GM18909 (cell line): Measurements from ENCODE around the gene CCDC157.
"Not testable (repeated sequence)": the region's sequence is repeated elsewhere in the genome, so short reads cannot be mapped to it uniquely, and the experiment has no call there.

ENCODE experiments used
- ATAC-seq: cut with Tn5 transposase; IDR thresholded peaks from one replicate; pipeline ENCODE4 v1.9.1; 2021; ENCODE audit warnings: mild to moderate bottlenecking; ENCODE audit not compliant: unreplicated experiment, poor library complexity

Gene CCDC157

GRCh38 chr22:30383061-30383460, 26.3 kb downstream of the CCDC157 start:
- no peak for ATAC-seq

GRCh38 chr22:30385942-30386341, 29.1 kb downstream of the CCDC157 start:
- ATAC-seq = no peak

GRCh38 chr22:30386608-30386959, 29.8 kb downstream of the CCDC157 start:
- ATAC-seq = no peak

- peak; percentile 71 for ATAC-seq
These were observed 30.4 kb downstream of the CCDC157 start, which contains the start of gene RNF215 for GRCh38 chr22:30386960-30387827. TSS of gene RNF215 (minus strand) at chr22:30387411. CDS start at chr22:30387313, 98 bp downstream.

- no peak for ATAC-seq
These were observed 34.3 kb downstream of the CCDC157 start for GRCh38 chr22:30390974-30391691.

- no peak for ATAC-seq
These were observed 36.0 kb downstream of the CCDC157 start for GRCh38 chr22:30392661-30393321.

GRCh38 chr22:30393322-30393680, 36.5 kb downstream of the CCDC157 start:
- ATAC-seq = no peak

- no peak for ATAC-seq
These were observed 37.1 kb downstream of the CCDC157 start for GRCh38 chr22:30393885-30394284.

GRCh38 chr22:30396871-30397655, 40.3 kb downstream of the CCDC157 start, which contains the start of gene SEC14L2:
TSS of gene SEC14L2 (plus strand) at chr22:30397018. CDS start at chr22:30397117, 99 bp downstream.
- ATAC-seq = no peak

- ATAC-seq = no peak
These were observed 41.1 kb downstream of the CCDC157 start for GRCh38 chr22:30397656-30398635.

- no peak for ATAC-seq
These were observed 42.2 kb downstream of the CCDC157 start for GRCh38 chr22:30398685-30399680.

- ATAC-seq = no peak
These were observed 42.9 kb downstream of the CCDC157 start for GRCh38 chr22:30399718-30400117.

- no peak for ATAC-seq
These were observed 43.4 kb downstream of the CCDC157 start for GRCh38 chr22:30400159-30400558.

GRCh38 chr22:30401024-30401423, 44.2 kb downstream of the CCDC157 start:
- not testable (repeated sequence) for ATAC-seq

GRCh38 chr22:30402028-30402765, 45.4 kb downstream of the CCDC157 start:
- ATAC-seq = no peak

- ATAC-seq = not testable (repeated sequence)
These were observed 45.9 kb downstream of the CCDC157 start for GRCh38 chr22:30402766-30403104.

- ATAC-seq = no peak
These were observed 47.5 kb downstream of the CCDC157 start for GRCh38 chr22:30404307-30404706.
